K562 (cell line): ENCODE measurements around the gene RRAD. TPM values are rescaled to one million over a fixed set of nuclear protein-coding genes. Genes with fewer than 3 reads are reported as not detected.

Source experiments
- ARID2 ChIP-seq: fragments of 450-650 bp; IDR thresholded peaks from 2 replicates; pipeline ENCODE4 v1.6.1; 2017; ENCODE audit warnings: antibody characterized with exemption, mild to moderate bottlenecking
- CBX3 ChIP-seq, 2 experiments: IDR thresholded peaks; 1 replicate in 1 of 2; 2 replicates in 1 of 2; pipeline ENCODE4 v1.6.1; 2012; ENCODE audit warnings: inconsistent platforms in 2 of 2, low read length in 2 of 2, borderline replicate concordance in 1 of 2, control low read depth in 1 of 2
- DEAF1 ChIP-seq: fragments of 450-650 bp; formaldehyde crosslinking; IDR thresholded peaks from 2 replicates; pipeline ENCODE4 v1.4.0; 2020; ENCODE audit warnings: mild to moderate bottlenecking, moderate library complexity
- ELK1 ChIP-seq: sonication (generic); formaldehyde crosslinking; IDR thresholded peaks from 2 replicates; pipeline ENCODE4 v1.8.1; 2022; ENCODE audit warnings: missing genetic modification reagents
- EZH2 ChIP-seq: IDR thresholded peaks from 2 replicates; pipeline ENCODE4 v1.6.1; 2012; ENCODE audit warnings: low read depth, mild to moderate bottlenecking, inconsistent platforms, low read length, borderline replicate concordance
- FOXK1 ChIP-seq: sonication (generic); formaldehyde crosslinking; IDR thresholded peaks from 2 replicates; pipeline ENCODE4 v1.8.0; 2022; ENCODE audit warnings: missing genetic modification reagents, mild to moderate bottlenecking, borderline replicate concordance
- HBP1 ChIP-seq: fragments of 450-650 bp; formaldehyde crosslinking; IDR thresholded peaks from 2 replicates; pipeline ENCODE4 v1.4.0; 2022; ENCODE audit warnings: missing genetic modification characterization
- KDM1A ChIP-seq, 2 experiments: fragments of 450-650 bp; IDR thresholded peaks; 2 replicates each; pipeline ENCODE4 v1.6.1; 2016; ENCODE audit warnings: mild to moderate bottlenecking in 2 of 2
- KLF10 ChIP-seq: fragments of 250-450 bp; sonication (Bioruptor Pico); IDR thresholded peaks from 2 replicates; pipeline ENCODE4 v1.6.1; 2021; ENCODE audit warnings: matching md5 sums
- PHF8 ChIP-seq: fragments of 200-600 bp; sonication (generic); IDR thresholded peaks from 2 replicates; pipeline ENCODE4 v1.6.1; 2012; ENCODE audit warnings: mixed run types, mild to moderate bottlenecking, inconsistent platforms, low read length, moderate library complexity, borderline replicate concordance
- PYGO2 ChIP-seq: fragments of 450-650 bp; IDR thresholded peaks from 2 replicates; pipeline ENCODE4 v1.6.1; 2016; ENCODE audit warnings: mild to moderate bottlenecking, missing genetic modification characterization, moderate library complexity, missing compliant biosample characterization
- RBM39 ChIP-seq: fragments of 200-400 bp; formaldehyde crosslinking; optimal IDR thresholded peaks from 2 replicates; pipeline ENCODE3; 2018; ENCODE audit warnings: low read depth, low read length
- STAG1 ChIP-seq: sonication (generic); formaldehyde crosslinking; IDR thresholded peaks from 2 replicates; pipeline ENCODE4 v1.5.0; 2020; ENCODE audit warnings: missing genetic modification reagents, borderline replicate concordance
- THAP12 ChIP-seq: fragments of 250-450 bp; sonication (Bioruptor Pico); IDR thresholded peaks from 2 replicates; pipeline ENCODE4 v1.9.0; 2021; ENCODE audit warnings: mild to moderate bottlenecking, inconsistent platforms
- ZFP30 ChIP-seq: fragments of 250-450 bp; sonication (Bioruptor Pico); IDR thresholded peaks from 2 replicates; pipeline ENCODE4 v1.8.0; 2022; ENCODE audit warnings: moderate library complexity, mild to moderate bottlenecking, inconsistent platforms, borderline replicate concordance
- ZMIZ1 ChIP-seq, 2 experiments: fragments of 150-350 bp in 1 of 2; IDR thresholded peaks; 2 replicates each; pipeline ENCODE4 v1.6.1; 2012 to 2016; ENCODE audit warnings: low read depth in 2 of 2, low read length in 2 of 2, mild to moderate bottlenecking in 1 of 2, moderate library complexity in 1 of 2
- ZNF175 ChIP-seq: fragments of 200-800 bp; sonication (Bioruptor generic); IDR thresholded peaks from 2 replicates; pipeline ENCODE4 v1.6.1; 2016; ENCODE audit warnings: low read depth, mild to moderate bottlenecking, missing genetic modification characterization, missing compliant biosample characterization
- ZNF77 ChIP-seq: fragments of 250-450 bp; sonication (Bioruptor Pico); IDR thresholded peaks from 2 replicates; pipeline ENCODE4 v1.5.0; 2020
- polyA plus RNA-seq, 8 experiments: library from polyadenylated mRNA; depleted of rRNA in 4 of 8; stranded (reverse) in 5 of 8; unstranded in 3 of 8; fragments of >200 nt; fragmentation: Nextera tagmentation in 2 of 8; fragmentation: Illumina TruSeq in 1 of 8; extraction: Ambion mirVana in 2 of 8; extraction: Trizol in 1 of 8; gene quantifications; 2 replicates each; pipeline versions ENCODE4 v1.2.1 to v1.2.3, GENCODE V29; 2011 to 2014; ENCODE audit warnings: inconsistent platforms in 1 of 8, missing spikeins in 1 of 8
- total RNA-seq, 7 experiments: library from RNA; depleted of rRNA in 6 of 7; stranded (reverse); fragments of >200 nt in 6 of 7; fragmentation: Illumina TruSeq in 2 of 7; extraction: Trizol in 2 of 7; gene quantifications; 2 replicates each; pipeline versions ENCODE4 v1.2.1 to v1.2.3, GENCODE V29; 2011 to 2021; ENCODE audit warnings: low replicate concordance in 1 of 7

The RRAD gene
- total and polyA plus RNA-seq, 9 of the 15 experiments (the other 6 are each of a cell fraction or from before 2014, with no cell fraction given), result 0.09 to 0.20 (median 0.13) TPM; not detected in 5

- TF ChIP-seq RBM39 (no peak), DEAF1 (CRISPR knock-in tag) (peak; percentile 63), PYGO2 (tag) (no peak), THAP12 (CRISPR knock-in tag) (no peak), ARID2 (no peak), KDM1A (IDR thresholded peaks at IDR 0.05) (no peak), PHF8 (no peak; the same call in 1 of the 2 replicates), ELK1 (CRISPR knock-in tag) (no peak), ZFP30 (no peak), CBX3 (IDR thresholded peaks at IDR 0.05; ENCODE audit: borderline replicate concordance in 1 of 2, low read length in 2 of 2) (no peak), ZMIZ1 (IDR thresholded peaks at IDR 0.05; ENCODE audit: low read depth in 2 of 2, low read length in 2 of 2) (no peak), STAG1 (peak; percentile 54; the same call in 1 of the 2 replicates), KLF10 (CRISPR knock-in tag) (no peak), HBP1 (CRISPR knock-in tag) (no peak), FOXK1 (CRISPR knock-in tag) (no peak), ZNF77 (CRISPR knock-in tag) (no peak), ZNF175 (CRISPR knock-in tag) (no peak), EZH2 (no peak)
Observed at GRCh38 chr16:66954097-66954659, 28.8 kb upstream of the RRAD start (continued).
